ENCODE measurements around the gene NEIL1. TPM values are rescaled to one million over a fixed set of nuclear protein-coding genes. Genes with fewer than 3 reads are reported as not detected.

NEIL1 gene
- total RNA-seq, 1 donor from 2014 or later = 8.2 TPM

DNA sequence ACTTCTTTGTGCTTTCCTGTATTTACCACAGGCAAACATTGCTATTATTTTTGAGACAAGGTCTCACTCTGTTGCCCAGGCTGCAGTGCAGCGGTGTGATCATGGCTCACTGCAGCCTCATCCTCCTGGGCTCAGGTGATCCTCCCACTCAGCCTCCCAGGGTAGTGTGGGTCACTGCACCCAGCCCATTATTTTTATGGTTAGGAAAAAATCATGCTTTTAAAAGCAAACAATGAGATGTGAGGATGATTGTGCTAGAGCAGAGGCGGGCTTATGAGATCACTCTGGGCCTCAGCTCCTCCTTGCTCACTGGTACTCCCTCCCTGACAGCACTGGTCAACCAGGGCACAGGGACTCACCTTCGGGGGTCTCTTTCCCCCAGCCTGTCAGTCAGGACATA is 19.3 kb downstream of the NEIL1 start:
- H3K4me3 ChIP-seq = no peak overlapping the region
- DNase-seq = no peak
- peaks cover 64% of the 10 kb centered on the region for H3K36me3 ChIP-seq
- intact Hi-C loops (cut with micrococcal nuclease) = loop anchor here (5.0 kb wide), 1 partner anchor 86 kb away; the partner anchor contains the start of gene SIN3A
- H3K9me3 ChIP-seq (replicated peaks) = no peaks in the 10 kb centered on the region
- no peak overlapping the region for H3K27ac ChIP-seq (replicated peaks)
- TF ChIP-seq, protein P1, sequence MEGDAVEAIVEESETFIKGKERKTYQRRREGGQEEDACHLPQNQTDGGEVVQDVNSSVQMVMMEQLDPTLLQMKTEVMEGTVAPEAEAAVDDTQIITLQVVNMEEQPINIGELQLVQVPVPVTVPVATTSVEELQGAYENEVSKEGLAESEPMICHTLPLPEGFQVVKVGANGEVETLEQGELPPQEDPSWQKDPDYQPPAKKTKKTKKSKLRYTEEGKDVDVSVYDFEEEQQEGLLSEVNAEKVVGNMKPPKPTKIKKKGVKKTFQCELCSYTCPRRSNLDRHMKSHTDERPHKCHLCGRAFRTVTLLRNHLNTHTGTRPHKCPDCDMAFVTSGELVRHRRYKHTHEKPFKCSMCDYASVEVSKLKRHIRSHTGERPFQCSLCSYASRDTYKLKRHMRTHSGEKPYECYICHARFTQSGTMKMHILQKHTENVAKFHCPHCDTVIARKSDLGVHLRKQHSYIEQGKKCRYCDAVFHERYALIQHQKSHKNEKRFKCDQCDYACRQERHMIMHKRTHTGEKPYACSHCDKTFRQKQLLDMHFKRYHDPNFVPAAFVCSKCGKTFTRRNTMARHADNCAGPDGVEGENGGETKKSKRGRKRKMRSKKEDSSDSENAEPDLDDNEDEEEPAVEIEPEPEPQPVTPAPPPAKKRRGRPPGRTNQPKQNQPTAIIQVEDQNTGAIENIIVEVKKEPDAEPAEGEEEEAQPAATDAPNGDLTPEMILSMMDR (IDR thresholded peaks at IDR 0.05; ENCODE audit: borderline replicate concordance) = no peak
- peaks cover 30% of the 10 kb centered on the region for H3K4me1 ChIP-seq
- H3K27me3 ChIP-seq (ENCODE audit: low read depth) = no peaks in the 10 kb centered on the region

- no peak for DNase-seq
- H3K27me3 ChIP-seq (ENCODE audit: low read depth) = no peaks in the 10 kb centered on the region
- H3K4me1 ChIP-seq = peaks cover 30% of the 10 kb centered on the region
- H3K9me3 ChIP-seq (replicated peaks) = no peaks in the 10 kb centered on the region
- TF ChIP-seq, protein P1 (IDR thresholded peaks at IDR 0.05; ENCODE audit: borderline replicate concordance) = no peak
- intact Hi-C loops (cut with micrococcal nuclease) = loop anchor here (5.0 kb wide), 1 partner anchor 85 kb away; the partner anchor contains the start of gene SIN3A
- H3K4me3 ChIP-seq = peak overlapping the region; percentile 89
- H3K27ac ChIP-seq (replicated peaks) = peak overlapping the region; percentile 99
- peaks cover 64% of the 10 kb centered on the region for H3K36me3 ChIP-seq
Observed at GRCh38 chr15:75367006-75367405, 20.2 kb downstream of the NEIL1 start.

DNA sequence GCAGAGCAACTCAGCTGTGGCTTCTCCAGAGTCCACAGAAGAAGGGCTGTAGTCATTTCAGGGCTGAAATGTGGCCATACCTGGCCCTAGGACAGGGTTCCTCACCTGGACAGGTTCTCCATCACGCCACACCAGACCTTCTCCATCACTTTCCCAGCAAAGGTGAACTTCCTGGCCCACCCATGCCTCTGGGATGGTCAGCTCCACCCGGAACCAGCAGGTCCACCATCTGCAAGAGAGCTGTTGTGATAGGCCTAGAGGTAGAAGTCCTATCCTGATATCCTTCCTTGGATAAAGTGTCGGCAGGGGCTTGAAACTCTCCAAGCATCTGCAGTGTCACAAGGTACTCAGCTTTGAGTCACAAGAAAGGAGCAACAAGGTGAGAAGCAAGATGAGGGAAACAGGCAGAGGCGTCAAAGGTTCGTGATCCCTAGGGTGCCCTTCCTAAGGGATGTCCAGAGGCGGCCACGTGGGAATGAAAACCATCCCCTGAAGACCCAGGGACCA is 20.6 kb downstream of the NEIL1 start:
- Histone ChIP-seq H3K4me1 (peaks cover 30% of the 10 kb centered on the region), H3K27me3 (ENCODE audit: low read depth) (no peaks in the 10 kb centered on the region), H3K4me3 (peak overlapping the region; percentile 89), H3K36me3 (peaks cover 64% of the 10 kb centered on the region), H3K9me3 (replicated peaks) (no peaks in the 10 kb centered on the region), H3K27ac (replicated peaks) (peak overlapping the region; percentile 99)
- TF ChIP-seq, protein P1 (IDR thresholded peaks at IDR 0.05; ENCODE audit: borderline replicate concordance) = no peak
- intact Hi-C loops (cut with micrococcal nuclease) = loop anchor here (5.0 kb wide), 1 partner anchor 85 kb away; the partner anchor contains the start of gene SIN3A
- DNase-seq = no peak

DNA sequence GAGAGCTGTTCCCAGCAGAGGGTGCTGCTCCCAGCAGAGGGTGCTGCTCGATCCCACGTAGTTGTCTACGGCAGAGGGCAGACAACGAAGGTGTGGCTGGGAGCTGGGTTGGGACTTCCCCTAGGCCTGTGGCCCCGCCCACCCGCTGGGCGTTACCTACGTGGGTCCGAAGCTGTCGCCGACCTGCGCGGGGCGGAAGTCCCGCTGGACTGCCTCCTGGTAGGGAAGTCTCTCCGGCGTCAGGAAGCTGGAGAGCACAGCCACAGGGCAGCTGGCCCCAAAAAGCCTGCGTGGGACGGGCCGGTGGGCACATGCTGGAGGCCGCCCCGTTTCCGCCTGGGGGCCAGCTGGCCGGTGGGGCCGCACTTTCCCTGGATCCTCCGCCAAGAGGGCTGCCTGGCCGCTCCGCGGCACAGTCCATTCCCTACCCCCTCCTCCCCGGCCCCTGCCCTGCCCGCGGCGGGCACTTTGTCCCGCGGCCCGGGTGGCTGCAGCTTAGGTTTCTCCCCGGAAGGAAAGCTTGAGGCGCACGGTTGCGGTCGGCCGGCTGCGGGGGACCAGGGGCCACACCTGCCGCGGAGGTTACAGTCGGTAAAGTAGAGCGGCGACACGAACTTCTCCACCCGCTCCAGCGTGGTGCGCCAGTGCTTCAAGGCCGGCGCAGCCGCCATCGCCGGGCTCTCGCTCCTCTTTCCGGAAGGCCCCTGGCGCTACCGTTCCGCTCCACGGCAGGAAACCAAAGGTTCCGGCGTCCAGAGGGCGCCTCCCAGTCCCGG is 21.3 kb downstream of the NEIL1 start, which contains the start of gene MAN2C1:
MAN2C1 (minus strand) TSS at position 695 of the 776 bp plus-strand sequence; CDS start at position 671, 24 bp downstream.
- peak; percentile 95 for DNase-seq
- H3K9me3 ChIP-seq (replicated peaks) = no peaks in the 10 kb centered on the region
- peaks cover 63% of the 10 kb centered on the region for H3K36me3 ChIP-seq
- H3K27ac ChIP-seq (replicated peaks) = peak within 1 kb of the TSS; percentile 99
- peak within 1 kb of the TSS; percentile 89 for H3K4me3 ChIP-seq
- intact Hi-C loops (cut with micrococcal nuclease) = loop anchor here (5.0 kb wide), 1 partner anchor 84 kb away; the partner anchor contains the start of gene SIN3A
- H3K27me3 ChIP-seq (ENCODE audit: low read depth) = no peaks in the 10 kb centered on the region
- peaks cover 30% of the 10 kb centered on the region for H3K4me1 ChIP-seq
- TF ChIP-seq, protein P1 (IDR thresholded peaks at IDR 0.05; ENCODE audit: borderline replicate concordance) = peak; percentile 83

- H3K36me3 ChIP-seq = peaks cover 64% of the 10 kb centered on the region
- TF ChIP-seq, protein P1 (IDR thresholded peaks at IDR 0.05; ENCODE audit: borderline replicate concordance) = no peak
- no peaks in the 10 kb centered on the region for H3K9me3 ChIP-seq (replicated peaks)
- no peak for DNase-seq
- peaks cover 30% of the 10 kb centered on the region for H3K4me1 ChIP-seq
- no peaks in the 10 kb centered on the region for H3K27me3 ChIP-seq (ENCODE audit: low read depth)
- peak overlapping the region; percentile 99 for H3K27ac ChIP-seq (replicated peaks)
- intact Hi-C loops (cut with micrococcal nuclease) = loop anchor here (5.0 kb wide), 1 partner anchor 84 kb away; the partner anchor contains the start of gene SIN3A
- peak overlapping the region; percentile 89 for H3K4me3 ChIP-seq
Observed at GRCh38 chr15:75368689-75369239, 21.9 kb downstream of the NEIL1 start.

Measured in left ventricle myocardium inferior (tissue), 1 donor.